ENCODE data around the gene TRAT1.

Gene TRAT1

DNA sequence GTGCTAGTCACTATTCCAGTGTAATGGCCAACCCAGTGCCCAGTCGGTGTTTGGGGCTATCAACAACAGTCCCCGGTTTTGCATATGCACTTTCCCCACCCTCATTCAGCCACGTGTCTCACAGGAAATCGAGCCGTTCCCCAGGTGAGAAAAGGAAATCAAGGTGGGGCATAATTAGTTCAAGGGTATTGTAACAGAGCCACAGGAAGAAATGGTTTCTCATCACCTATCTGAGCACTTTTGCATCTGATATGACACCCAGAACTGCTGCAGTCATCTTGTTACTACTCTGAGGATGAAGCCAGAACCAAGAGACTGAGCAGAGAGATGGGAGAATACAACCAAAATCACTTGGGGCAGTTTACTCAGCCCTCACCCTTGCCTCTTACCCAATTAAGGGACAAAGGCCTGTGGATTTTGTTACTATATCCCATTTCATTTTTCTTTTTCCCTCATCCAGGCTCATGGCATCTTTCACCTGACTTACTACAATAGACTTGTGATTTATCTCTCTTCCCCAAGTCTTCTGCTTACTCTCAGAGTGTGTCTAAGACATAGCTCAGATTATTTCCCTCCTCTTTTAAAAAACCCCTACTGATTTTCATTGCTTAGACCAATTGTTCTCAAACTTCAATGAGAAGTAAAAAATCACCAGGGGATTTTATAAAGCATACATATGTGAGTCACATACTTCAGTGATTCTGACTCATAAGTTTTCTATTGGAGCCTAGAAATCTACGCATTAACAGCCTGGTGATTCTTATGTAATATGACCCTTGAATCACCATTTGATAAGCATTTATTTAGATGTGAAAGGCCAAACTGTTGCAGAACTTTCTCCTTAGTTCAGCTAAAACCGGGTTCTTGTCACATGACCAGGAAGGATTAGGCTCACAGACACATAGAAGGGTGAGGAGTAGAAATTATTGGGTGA, 40.5 kb downstream of the TRAT1 start:
- DNase-seq, result no peak

DNA sequence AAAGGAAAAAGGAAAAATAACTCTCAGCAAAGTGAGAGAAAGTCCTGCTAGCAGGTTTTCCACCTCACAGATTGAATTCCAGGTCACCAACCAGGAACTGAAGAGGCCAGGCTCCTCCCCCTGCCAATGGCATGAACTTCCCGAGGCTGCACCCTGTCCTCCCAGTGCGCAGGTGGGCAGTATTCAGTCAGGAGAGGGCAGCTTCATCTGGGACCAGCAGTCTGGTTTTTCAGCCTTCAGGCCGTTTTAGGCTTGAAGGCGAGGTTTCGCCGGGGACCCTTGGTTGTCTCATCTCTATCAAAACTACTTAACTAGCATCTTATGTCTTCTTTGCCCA, 41.2 kb downstream of the TRAT1 start:
- DNase-seq, result no peak

DNA sequence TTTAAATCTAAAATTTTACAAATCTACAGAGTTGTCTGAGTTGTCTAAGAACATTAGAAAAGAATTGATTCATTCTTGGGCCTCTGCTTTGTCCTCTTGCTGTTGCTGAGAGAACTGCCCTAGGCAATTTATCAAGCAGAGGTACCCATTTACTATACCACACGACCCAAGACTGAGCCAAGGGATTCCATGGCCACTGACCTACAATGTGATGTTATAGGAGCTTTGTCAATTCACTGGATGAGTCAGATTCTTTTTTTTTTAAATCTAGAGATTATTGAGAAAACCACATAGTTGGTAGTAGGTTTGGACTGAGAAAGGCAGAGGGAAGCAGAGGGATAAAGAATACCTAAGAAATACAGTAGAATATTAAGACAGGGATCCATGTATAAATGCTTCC, 55.3 kb downstream of the TRAT1 start:
- DNase-seq, result no peak

DNA sequence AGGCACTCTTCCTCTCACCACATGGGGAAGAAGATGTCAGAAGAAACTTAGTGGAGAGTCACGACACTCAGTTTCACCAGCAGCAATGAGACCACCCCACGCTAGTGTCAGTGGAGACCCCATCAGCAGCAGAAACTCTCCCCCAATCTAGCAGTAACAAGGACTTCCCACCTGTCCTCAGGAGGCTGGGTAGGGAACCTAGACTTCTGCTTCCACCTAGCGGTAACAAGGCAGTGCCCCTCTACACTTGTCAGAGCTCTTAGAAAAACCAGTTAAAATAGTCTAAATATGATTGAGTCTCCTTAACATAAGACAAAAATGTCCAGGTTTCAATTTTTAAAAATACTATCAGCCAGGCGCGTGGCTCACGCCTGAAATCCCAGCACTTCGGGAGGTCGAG, 57.3 kb downstream of the TRAT1 start:
- no peak for DNase-seq

DNA sequence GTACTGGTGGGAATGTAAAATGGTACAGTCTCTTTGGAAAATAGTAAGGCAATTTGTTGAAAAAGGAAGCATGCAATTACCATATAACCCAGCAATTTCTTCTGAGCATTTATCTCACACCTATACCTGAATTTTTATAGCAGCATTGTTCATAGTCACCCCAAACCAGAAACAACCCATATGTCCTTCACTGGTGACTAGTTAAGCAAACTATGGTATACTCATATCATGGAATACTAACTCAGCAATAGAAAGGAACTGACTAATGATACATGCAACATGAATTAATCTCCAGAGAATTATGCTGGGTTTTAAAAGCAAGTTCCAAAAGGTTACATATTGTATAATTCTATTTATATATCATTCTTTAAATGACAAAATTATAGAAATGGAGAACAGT, 60.2 kb downstream of the TRAT1 start:
- DNase-seq, result no peak

DNA sequence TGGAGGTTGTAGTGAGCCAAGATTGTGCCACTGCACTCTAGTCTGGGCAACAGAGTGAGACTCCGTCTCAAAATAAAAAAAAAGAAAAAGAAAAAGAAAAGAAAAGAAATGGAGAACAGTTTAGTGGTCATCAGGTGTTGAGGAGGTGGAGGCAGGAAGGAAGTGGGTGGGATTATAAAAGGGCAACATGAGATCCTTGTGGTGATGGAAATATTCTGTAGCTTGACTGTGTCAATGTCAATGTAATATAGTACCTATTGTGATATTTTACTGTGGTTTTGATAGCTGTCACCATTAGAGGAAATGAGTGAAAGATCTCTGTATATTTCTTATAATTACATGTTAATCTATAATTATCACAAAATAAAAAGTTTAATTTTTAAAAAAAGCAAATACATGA, 60.8 kb downstream of the TRAT1 start:
- DNase-seq, result no peak

DNA sequence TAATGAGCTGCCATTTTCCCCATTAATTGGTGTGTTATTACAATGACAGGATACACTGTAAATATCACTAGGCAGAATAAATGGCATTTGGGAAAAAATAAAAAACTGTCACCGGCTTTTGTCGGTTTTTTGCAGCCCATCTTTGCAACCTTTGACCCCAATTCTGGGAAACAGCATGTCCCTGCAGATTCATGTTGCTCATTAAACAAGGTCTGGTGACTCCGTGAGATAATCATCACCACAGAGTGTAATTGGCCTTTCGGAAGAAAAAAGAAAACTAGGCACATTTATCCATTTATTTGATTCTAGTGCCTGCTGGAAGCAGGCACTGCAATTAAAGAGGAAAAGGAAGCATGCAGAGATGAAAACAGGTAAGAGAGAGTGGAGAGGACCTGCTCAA, 64.5 kb downstream of the TRAT1 start:
- no peak for DNase-seq

DNA sequence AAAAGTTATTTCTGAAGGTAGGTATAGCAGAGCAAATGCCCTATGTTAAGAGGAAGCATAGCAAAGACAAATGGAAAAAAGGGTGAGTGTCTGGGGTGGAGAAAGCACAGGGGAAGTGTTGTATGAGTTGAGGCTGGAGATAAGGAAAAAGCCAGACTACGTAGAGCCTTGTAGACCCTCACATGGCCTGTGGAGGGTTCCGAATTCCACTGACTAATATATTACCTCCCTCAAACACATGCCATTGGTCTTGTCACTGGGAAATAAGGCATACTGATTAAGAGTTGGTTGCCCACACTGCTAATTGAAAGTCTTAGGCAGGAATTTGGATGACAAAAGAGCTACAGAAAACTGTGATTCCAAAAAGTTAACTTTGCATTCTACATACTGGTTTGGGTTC, 65.2 kb downstream of the TRAT1 start:
- DNase-seq, result no peak

DNA sequence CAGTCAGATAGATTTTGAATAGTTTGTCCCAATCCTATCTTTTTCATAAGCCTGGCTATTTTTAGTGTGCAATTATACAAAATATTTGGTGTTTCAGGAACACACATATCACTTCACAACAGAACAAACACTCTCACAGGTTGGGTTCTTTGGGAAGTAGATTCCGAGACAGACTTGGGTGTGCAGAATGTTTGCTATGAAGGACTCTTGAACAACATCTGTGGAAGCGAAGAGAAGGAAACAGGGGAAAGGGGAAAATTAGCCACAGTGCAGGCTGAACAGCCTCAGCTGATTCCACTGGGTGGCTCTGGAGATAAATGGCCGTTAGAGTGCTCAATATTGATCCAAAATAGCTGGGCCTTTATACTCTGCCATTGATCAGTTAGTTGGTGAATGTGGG, 69.2 kb downstream of the TRAT1 start:
- DNase-seq, result no peak

DNA sequence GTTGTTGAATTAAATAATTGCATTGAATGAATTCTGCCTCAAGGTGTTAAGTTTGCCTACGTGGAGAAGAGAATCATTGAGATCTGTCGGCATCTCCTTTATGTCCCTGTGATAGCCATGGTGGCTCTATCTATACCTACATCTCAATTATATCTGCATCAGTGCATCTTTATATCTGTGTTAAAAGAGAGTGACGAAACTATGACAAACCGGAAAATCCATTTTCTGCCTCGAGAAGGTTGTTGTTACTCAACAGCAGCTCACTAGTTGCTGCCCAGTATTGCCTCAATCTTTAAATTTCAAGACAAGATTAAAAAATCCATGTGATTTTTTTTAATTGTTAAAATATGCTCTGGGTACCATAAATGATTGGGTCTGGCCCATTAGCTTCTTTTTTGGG, 72.4 kb downstream of the TRAT1 start:
- DNase-seq, result no peak

DNA sequence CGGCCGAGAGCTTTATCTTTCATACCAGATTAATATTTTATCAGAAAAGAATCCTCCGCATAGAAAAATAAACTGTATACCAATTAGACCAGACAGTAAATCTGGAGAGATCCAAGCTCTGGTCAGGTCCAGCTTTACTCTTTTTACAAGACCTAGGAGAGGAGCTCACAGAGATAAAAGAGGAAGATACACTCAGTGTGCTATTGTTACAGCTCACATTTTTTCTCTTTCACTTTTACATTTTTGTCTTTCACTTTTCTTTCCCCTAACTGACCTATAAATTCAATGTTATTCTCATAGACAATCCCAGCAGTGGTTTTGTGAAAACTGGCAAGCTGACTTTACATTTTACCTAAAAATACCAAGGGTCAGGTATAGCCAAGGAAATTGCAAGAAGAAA, 75.3 kb downstream of the TRAT1 start:
- no peak for DNase-seq

DNA sequence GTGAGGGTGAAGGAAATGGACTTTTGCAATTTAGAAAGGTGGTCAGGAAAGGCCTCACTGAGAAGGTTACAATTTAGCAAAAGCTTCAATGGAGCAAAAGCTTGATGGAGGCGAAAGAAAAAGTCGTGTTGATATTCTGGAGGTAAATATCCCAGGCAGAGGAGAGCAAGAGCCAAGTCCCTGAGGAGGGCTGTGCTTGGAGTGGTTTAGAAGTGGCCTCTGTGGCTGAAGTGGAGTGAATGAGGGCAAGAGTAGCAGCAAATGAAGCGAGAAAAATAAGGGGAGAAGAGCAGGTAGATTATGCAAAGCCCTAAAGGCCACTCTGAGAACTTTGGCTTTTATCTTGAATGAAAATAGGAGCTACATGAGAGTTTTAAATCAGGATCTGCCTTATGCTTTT, 76.9 kb downstream of the TRAT1 start:
- DNase-seq, result no peak
